ENCODE results near the gene GAGE12H.
"Not testable (repeated sequence)": the region's sequence is repeated elsewhere in the genome, so short reads cannot be mapped to it uniquely, and the experiment has no call there.

The GAGE12H gene, protein sequence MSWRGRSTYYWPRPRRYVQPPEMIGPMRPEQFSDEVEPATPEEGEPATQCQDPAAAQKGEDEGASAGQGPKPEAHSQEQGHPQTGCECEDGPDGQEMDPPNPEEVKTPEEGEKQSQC

DNA sequence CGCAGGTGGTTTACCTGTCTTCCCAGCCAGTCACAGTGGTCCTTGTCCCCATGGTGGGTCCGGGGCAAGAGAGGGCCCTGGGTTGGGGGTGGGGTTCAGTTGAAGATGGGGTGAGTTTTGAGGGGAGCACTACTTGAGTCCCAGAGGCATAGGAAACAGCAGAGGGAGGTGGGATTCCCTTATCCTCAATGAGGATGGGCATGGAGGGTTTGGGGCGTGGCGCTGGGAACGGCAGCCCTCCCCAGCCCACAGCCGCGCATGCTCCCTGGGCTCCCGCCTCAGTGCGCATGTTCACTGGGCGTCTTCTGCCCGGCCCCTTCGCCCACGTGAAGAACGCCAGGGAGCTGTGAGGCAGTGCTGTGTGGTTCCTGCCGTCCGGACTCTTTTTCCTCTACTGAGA is at the start of gene GAGE12H:
Gene GAGE12H, plus strand, starts transcription at position 301 of the 400 bp plus-strand sequence. CDS start 1,155 bp downstream, outside the sequence.
- H2AFZ ChIP-seq (ENCODE audit: low read length); H3K36me3 ChIP-seq (ENCODE audit: insufficient read depth, low read length); H3F3A ChIP-seq (ENCODE audit: insufficient read depth, low read length); H3K79me2 ChIP-seq (ENCODE audit: insufficient read depth, low read length); H3K9me2 ChIP-seq (ENCODE audit: low read depth, low read length); H3K27ac ChIP-seq (ENCODE audit: low read depth, low read length, poor library complexity, severe bottlenecking); H4K20me1 ChIP-seq (ENCODE audit: insufficient read depth, low read length); H3K9ac ChIP-seq (ENCODE audit: low read length); H3K27me3 ChIP-seq (ENCODE audit: insufficient read depth, low read length); H3K9me3 ChIP-seq (ENCODE audit: low read length); H3K4me3 ChIP-seq (ENCODE audit: low read depth, low read length, poor library complexity, severe bottlenecking); H3K4me1 ChIP-seq (ENCODE audit: insufficient read depth, low read length, severe bottlenecking); H3K4me2 ChIP-seq (ENCODE audit: low read length): not testable (repeated sequence)

DNA sequence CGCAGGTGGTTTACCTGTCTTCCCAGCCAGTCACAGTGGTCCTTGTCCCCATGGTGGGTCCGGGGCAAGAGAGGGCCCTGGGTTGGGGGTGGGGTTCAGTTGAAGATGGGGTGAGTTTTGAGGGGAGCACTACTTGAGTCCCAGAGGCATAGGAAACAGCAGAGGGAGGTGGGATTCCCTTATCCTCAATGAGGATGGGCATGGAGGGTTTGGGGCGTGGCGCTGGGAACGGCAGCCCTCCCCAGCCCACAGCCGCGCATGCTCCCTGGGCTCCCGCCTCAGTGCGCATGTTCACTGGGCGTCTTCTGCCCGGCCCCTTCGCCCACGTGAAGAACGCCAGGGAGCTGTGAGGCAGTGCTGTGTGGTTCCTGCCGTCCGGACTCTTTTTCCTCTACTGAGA is 47.9 kb upstream of the GAGE12H start, which contains the start of gene GAGE12C:
Gene GAGE12C, plus strand, starts transcription at position 301 of the 400 bp plus-strand sequence. CDS start 1,155 bp downstream, outside the sequence.
- H4K20me1 ChIP-seq (ENCODE audit: insufficient read depth, low read length); H3F3A ChIP-seq (ENCODE audit: insufficient read depth, low read length); H3K4me1 ChIP-seq (ENCODE audit: insufficient read depth, low read length, severe bottlenecking); H2AFZ ChIP-seq (ENCODE audit: low read length); H3K27ac ChIP-seq (ENCODE audit: low read depth, low read length, poor library complexity, severe bottlenecking); H3K4me3 ChIP-seq (ENCODE audit: low read depth, low read length, poor library complexity, severe bottlenecking); H3K79me2 ChIP-seq (ENCODE audit: insufficient read depth, low read length); H3K9me2 ChIP-seq (ENCODE audit: low read depth, low read length); H3K27me3 ChIP-seq (ENCODE audit: insufficient read depth, low read length); H3K9me3 ChIP-seq (ENCODE audit: low read length); H3K9ac ChIP-seq (ENCODE audit: low read length); H3K36me3 ChIP-seq (ENCODE audit: insufficient read depth, low read length); H3K4me2 ChIP-seq (ENCODE audit: low read length): not testable (repeated sequence)

DNA sequence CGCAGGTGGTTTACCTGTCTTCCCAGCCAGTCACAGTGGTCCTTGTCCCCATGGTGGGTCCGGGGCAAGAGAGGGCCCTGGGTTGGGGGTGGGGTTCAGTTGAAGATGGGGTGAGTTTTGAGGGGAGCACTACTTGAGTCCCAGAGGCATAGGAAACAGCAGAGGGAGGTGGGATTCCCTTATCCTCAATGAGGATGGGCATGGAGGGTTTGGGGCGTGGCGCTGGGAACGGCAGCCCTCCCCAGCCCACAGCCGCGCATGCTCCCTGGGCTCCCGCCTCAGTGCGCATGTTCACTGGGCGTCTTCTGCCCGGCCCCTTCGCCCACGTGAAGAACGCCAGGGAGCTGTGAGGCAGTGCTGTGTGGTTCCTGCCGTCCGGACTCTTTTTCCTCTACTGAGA is 38.3 kb upstream of the GAGE12H start, which contains the start of gene GAGE12D:
Gene GAGE12D, plus strand, starts transcription at position 301 of the 400 bp plus-strand sequence. CDS start 1,155 bp downstream, outside the sequence.
- not testable (repeated sequence) for H3K9me3 ChIP-seq (ENCODE audit: low read length); H2AFZ ChIP-seq (ENCODE audit: low read length); H3K36me3 ChIP-seq (ENCODE audit: insufficient read depth, low read length); H3K9ac ChIP-seq (ENCODE audit: low read length); H3F3A ChIP-seq (ENCODE audit: insufficient read depth, low read length); H3K9me2 ChIP-seq (ENCODE audit: low read depth, low read length); H3K4me3 ChIP-seq (ENCODE audit: low read depth, low read length, poor library complexity, severe bottlenecking); H4K20me1 ChIP-seq (ENCODE audit: insufficient read depth, low read length); H3K4me1 ChIP-seq (ENCODE audit: insufficient read depth, low read length, severe bottlenecking); H3K79me2 ChIP-seq (ENCODE audit: insufficient read depth, low read length); H3K27me3 ChIP-seq (ENCODE audit: insufficient read depth, low read length); H3K4me2 ChIP-seq (ENCODE audit: low read length); H3K27ac ChIP-seq (ENCODE audit: low read depth, low read length, poor library complexity, severe bottlenecking)

DNA sequence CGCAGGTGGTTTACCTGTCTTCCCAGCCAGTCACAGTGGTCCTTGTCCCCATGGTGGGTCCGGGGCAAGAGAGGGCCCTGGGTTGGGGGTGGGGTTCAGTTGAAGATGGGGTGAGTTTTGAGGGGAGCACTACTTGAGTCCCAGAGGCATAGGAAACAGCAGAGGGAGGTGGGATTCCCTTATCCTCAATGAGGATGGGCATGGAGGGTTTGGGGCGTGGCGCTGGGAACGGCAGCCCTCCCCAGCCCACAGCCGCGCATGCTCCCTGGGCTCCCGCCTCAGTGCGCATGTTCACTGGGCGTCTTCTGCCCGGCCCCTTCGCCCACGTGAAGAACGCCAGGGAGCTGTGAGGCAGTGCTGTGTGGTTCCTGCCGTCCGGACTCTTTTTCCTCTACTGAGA is 28.8 kb upstream of the GAGE12H start, which contains the start of gene GAGE12E:
Gene GAGE12E, plus strand, starts transcription at position 301 of the 400 bp plus-strand sequence. CDS start 1,155 bp downstream, outside the sequence.
- not testable (repeated sequence) for H3K4me3 ChIP-seq (ENCODE audit: low read depth, low read length, poor library complexity, severe bottlenecking); H3K27ac ChIP-seq (ENCODE audit: low read depth, low read length, poor library complexity, severe bottlenecking); H3F3A ChIP-seq (ENCODE audit: insufficient read depth, low read length); H3K9me3 ChIP-seq (ENCODE audit: low read length); H3K27me3 ChIP-seq (ENCODE audit: insufficient read depth, low read length); H3K79me2 ChIP-seq (ENCODE audit: insufficient read depth, low read length); H3K4me2 ChIP-seq (ENCODE audit: low read length); H3K9me2 ChIP-seq (ENCODE audit: low read depth, low read length); H3K4me1 ChIP-seq (ENCODE audit: insufficient read depth, low read length, severe bottlenecking); H4K20me1 ChIP-seq (ENCODE audit: insufficient read depth, low read length); H2AFZ ChIP-seq (ENCODE audit: low read length); H3K36me3 ChIP-seq (ENCODE audit: insufficient read depth, low read length); H3K9ac ChIP-seq (ENCODE audit: low read length)

DNA sequence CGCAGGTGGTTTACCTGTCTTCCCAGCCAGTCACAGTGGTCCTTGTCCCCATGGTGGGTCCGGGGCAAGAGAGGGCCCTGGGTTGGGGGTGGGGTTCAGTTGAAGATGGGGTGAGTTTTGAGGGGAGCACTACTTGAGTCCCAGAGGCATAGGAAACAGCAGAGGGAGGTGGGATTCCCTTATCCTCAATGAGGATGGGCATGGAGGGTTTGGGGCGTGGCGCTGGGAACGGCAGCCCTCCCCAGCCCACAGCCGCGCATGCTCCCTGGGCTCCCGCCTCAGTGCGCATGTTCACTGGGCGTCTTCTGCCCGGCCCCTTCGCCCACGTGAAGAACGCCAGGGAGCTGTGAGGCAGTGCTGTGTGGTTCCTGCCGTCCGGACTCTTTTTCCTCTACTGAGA is 19.2 kb upstream of the GAGE12H start, which contains the start of gene GAGE12F:
Gene GAGE12F, plus strand, starts transcription at position 301 of the 400 bp plus-strand sequence. CDS start 1,155 bp downstream, outside the sequence.
- not testable (repeated sequence) for H3K9me2 ChIP-seq (ENCODE audit: low read depth, low read length); H3K79me2 ChIP-seq (ENCODE audit: insufficient read depth, low read length); H2AFZ ChIP-seq (ENCODE audit: low read length); H3K4me3 ChIP-seq (ENCODE audit: low read depth, low read length, poor library complexity, severe bottlenecking); H3K36me3 ChIP-seq (ENCODE audit: insufficient read depth, low read length); H3K9me3 ChIP-seq (ENCODE audit: low read length); H3K4me1 ChIP-seq (ENCODE audit: insufficient read depth, low read length, severe bottlenecking); H4K20me1 ChIP-seq (ENCODE audit: insufficient read depth, low read length); H3F3A ChIP-seq (ENCODE audit: insufficient read depth, low read length); H3K9ac ChIP-seq (ENCODE audit: low read length); H3K27me3 ChIP-seq (ENCODE audit: insufficient read depth, low read length); H3K4me2 ChIP-seq (ENCODE audit: low read length); H3K27ac ChIP-seq (ENCODE audit: low read depth, low read length, poor library complexity, severe bottlenecking)

DNA sequence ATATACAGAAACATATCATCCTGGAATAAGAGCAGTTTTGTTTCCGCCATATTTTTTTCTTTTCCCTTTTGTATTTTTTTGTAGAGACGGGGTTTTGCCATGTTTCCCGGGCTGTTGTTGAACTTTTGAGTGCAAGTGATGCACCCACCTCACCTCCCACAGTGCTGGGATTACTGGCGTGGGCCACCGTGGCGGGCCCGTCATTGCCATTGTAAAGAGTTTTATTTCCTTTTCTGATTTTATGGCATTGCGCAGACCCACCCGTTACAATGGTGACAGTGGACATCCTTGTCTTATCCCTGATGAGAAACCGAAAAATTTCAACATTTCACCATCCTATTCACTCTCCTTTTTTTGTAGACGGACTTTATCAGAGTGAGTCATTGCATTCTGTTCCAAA is 11.0 kb upstream of the GAGE12H start:
- H3K9ac ChIP-seq (ENCODE audit: low read length); H3K27me3 ChIP-seq (ENCODE audit: insufficient read depth, low read length); H3K36me3 ChIP-seq (ENCODE audit: insufficient read depth, low read length); H3K4me1 ChIP-seq (ENCODE audit: insufficient read depth, low read length, severe bottlenecking); H3F3A ChIP-seq (ENCODE audit: insufficient read depth, low read length); H4K20me1 ChIP-seq (ENCODE audit: insufficient read depth, low read length); H3K4me2 ChIP-seq (ENCODE audit: low read length); H3K9me2 ChIP-seq (ENCODE audit: low read depth, low read length); H3K9me3 ChIP-seq (ENCODE audit: low read length); H3K27ac ChIP-seq (ENCODE audit: low read depth, low read length, poor library complexity, severe bottlenecking); H3K79me2 ChIP-seq (ENCODE audit: insufficient read depth, low read length); H3K4me3 ChIP-seq (ENCODE audit: low read depth, low read length, poor library complexity, severe bottlenecking); H2AFZ ChIP-seq (ENCODE audit: low read length): not testable (repeated sequence)

DNA sequence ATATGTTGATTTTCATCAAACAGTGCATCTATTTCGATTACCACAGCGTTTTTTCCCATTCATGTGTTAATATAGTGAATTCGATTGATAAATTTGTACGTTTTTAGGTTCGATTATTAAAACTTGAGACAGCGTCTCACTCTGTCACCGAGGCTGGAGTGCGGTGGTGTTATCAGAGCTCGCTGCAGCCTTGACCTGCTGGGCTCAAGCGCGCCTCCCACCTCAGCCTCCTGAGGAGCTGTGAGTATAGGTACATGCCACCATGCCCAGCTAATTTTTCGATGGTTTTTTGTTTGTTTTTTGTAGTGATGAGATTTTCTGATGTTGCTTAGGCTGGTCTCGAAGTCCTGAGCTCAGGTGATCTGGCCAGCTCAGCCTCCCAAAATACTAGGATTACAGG is 10.6 kb upstream of the GAGE12H start:
- not testable (repeated sequence) for H3K9ac ChIP-seq (ENCODE audit: low read length); H3K79me2 ChIP-seq (ENCODE audit: insufficient read depth, low read length); H3K27ac ChIP-seq (ENCODE audit: low read depth, low read length, poor library complexity, severe bottlenecking); H3K4me3 ChIP-seq (ENCODE audit: low read depth, low read length, poor library complexity, severe bottlenecking); H3K4me2 ChIP-seq (ENCODE audit: low read length); H3K9me2 ChIP-seq (ENCODE audit: low read depth, low read length); H2AFZ ChIP-seq (ENCODE audit: low read length); H3F3A ChIP-seq (ENCODE audit: insufficient read depth, low read length); H3K36me3 ChIP-seq (ENCODE audit: insufficient read depth, low read length); H3K9me3 ChIP-seq (ENCODE audit: low read length); H3K27me3 ChIP-seq (ENCODE audit: insufficient read depth, low read length); H3K4me1 ChIP-seq (ENCODE audit: insufficient read depth, low read length, severe bottlenecking); H4K20me1 ChIP-seq (ENCODE audit: insufficient read depth, low read length)

DNA sequence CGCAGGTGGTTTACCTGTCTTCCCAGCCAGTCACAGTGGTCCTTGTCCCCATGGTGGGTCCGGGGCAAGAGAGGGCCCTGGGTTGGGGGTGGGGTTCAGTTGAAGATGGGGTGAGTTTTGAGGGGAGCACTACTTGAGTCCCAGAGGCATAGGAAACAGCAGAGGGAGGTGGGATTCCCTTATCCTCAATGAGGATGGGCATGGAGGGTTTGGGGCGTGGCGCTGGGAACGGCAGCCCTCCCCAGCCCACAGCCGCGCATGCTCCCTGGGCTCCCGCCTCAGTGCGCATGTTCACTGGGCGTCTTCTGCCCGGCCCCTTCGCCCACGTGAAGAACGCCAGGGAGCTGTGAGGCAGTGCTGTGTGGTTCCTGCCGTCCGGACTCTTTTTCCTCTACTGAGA is 9.6 kb upstream of the GAGE12H start, which contains the start of gene GAGE12G:
Gene GAGE12G, plus strand, starts transcription at position 301 of the 400 bp plus-strand sequence. CDS start 1,155 bp downstream, outside the sequence.
- not testable (repeated sequence) for H3F3A ChIP-seq (ENCODE audit: insufficient read depth, low read length); H3K27ac ChIP-seq (ENCODE audit: low read depth, low read length, poor library complexity, severe bottlenecking); H3K9me2 ChIP-seq (ENCODE audit: low read depth, low read length)

More for the DNA sequence above, 9.6 kb upstream of the GAGE12H start, which contains the start of gene GAGE12G:
- H4K20me1 ChIP-seq (ENCODE audit: insufficient read depth, low read length); H3K79me2 ChIP-seq (ENCODE audit: insufficient read depth, low read length); H3K4me1 ChIP-seq (ENCODE audit: insufficient read depth, low read length, severe bottlenecking); H3K9me3 ChIP-seq (ENCODE audit: low read length); H3K36me3 ChIP-seq (ENCODE audit: insufficient read depth, low read length); H3K4me3 ChIP-seq (ENCODE audit: low read depth, low read length, poor library complexity, severe bottlenecking); H3K4me2 ChIP-seq (ENCODE audit: low read length); H3K9ac ChIP-seq (ENCODE audit: low read length); H2AFZ ChIP-seq (ENCODE audit: low read length); H3K27me3 ChIP-seq (ENCODE audit: insufficient read depth, low read length): not testable (repeated sequence)

Data from OCI-LY1 (cell line).